Activated naive CD4-positive, alpha-beta T cell treated with anti-CD3 and anti-CD28 coated beads, Interleukin-2, amount 10 ng/mL, durations not matched to agents 7 days and 5 days (primary cell): ENCODE results near the gene CIC.
"Not testable (repeated sequence)": the region's sequence is repeated elsewhere in the genome, so short reads cannot be mapped to it uniquely, and the experiment has no call there.

ENCODE experiments used
- CTCF ChIA-PET: fragments of 350-600 bp; sonication (Branson Sonifier 250); formaldehyde crosslinking; loops from one replicate; lab custom pipeline; 2021; ENCODE audit warnings: antibody characterized with exemption; lab: Charles Lee
- DNase-seq: peaks from one replicate; pipeline ENCODE4 v3.0.0-alpha.2; 2020
- H3K27ac Mint-ChIP-seq: one replicate; pipeline ENCODE4 v1.8.0; 2021; ENCODE audit warnings: mild to moderate bottlenecking, moderate library complexity, mixed read lengths
- H3K27me3 Mint-ChIP-seq: one replicate; pipeline ENCODE4 v1.8.0; 2021; ENCODE audit warnings: mild to moderate bottlenecking, mixed read lengths
- H3K36me3 Mint-ChIP-seq: one replicate; pipeline ENCODE4 v1.8.0; 2021; ENCODE audit warnings: mixed read lengths
- H3K4me1 Mint-ChIP-seq: one replicate; pipeline ENCODE4 v1.8.0; 2021; ENCODE audit warnings: mixed read lengths
- H3K4me3 Mint-ChIP-seq: one replicate; pipeline ENCODE4 v1.8.0; 2021; ENCODE audit warnings: mild to moderate bottlenecking, moderate library complexity, mixed read lengths
- H3K9me3 Mint-ChIP-seq: one replicate; pipeline ENCODE4 v1.8.0; 2021; ENCODE audit warnings: mixed read lengths

The CIC gene

GRCh38 chr19:42327381-42327780 lies 58.3 kb downstream of the CIC start:
- Mint-ChIP-seq H3K27me3 (peaks cover 35% of the 10 kb centered on the region), H3K36me3 (peaks cover 3% of the 10 kb centered on the region), H3K27ac (no peak overlapping the region), H3K4me3 (no peak overlapping the region), H3K4me1 (peaks cover 24% of the 10 kb centered on the region), H3K9me3 (no peaks in the 10 kb centered on the region)
- CTCF ChIA-PET, result interaction anchor here (0.5 to 1.5 kb wide), 3 partner anchors 12 to 144 kb away, joined by 3 read pairs; no protein-coding TSS in a partner anchor
- DNase-seq, result no peak

DNA sequence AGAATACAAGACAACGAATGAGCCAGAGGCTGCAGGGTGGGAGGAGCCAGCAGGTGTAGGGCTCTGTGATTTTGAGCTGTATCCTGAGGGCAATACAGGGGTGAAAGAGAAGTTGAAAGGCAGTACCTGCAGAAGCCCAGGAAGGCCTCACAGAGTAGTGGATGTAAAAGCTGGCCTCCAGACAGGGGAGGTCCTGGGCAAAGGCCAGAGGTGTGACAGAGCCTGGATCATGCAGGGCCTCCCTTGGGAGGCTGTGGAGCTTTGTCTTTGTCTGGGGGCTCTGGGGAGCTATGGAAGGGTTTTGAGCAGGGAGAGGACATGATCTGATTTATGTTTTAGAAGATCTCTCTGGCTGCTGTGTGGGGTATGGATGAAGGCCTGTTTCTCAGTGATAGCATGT lies 59.1 kb downstream of the CIC start:
- peaks cover 28% of the 10 kb centered on the region for H3K27me3 Mint-ChIP-seq
- H3K4me3 Mint-ChIP-seq, result no peak overlapping the region
- peaks cover 24% of the 10 kb centered on the region for H3K4me1 Mint-ChIP-seq
- H3K9me3 Mint-ChIP-seq, result no peaks in the 10 kb centered on the region
- peaks cover 3% of the 10 kb centered on the region for H3K36me3 Mint-ChIP-seq
- no peak overlapping the region for H3K27ac Mint-ChIP-seq
- DNase-seq, result no peak
- CTCF ChIA-PET, result interaction anchor here (0.7 to 1.5 kb wide), 2 partner anchors 9 to 111 kb away, joined by 3 read pairs; no protein-coding TSS in a partner anchor

DNA sequence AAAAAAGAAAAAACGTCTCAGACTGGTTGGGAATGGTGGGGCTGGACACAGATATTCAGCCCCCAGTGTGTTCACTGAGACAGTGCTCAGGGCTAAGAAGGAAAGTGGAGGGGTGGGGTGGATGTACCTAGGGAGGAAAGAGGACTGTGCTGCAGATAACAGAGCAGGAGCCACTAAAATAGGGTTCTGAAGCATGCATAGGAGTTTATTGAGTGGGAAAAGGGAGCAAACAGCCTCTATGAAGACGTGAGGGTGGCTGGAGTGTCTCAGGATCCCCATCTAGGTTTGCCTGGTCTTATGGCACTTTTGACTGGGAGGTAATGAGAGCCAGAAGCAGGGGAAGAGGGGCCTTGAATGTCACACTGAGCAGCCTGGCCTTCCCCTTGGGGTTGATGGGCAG lies 59.8 kb downstream of the CIC start:
- H3K36me3 Mint-ChIP-seq, result peaks cover 3% of the 10 kb centered on the region
- CTCF ChIA-PET, result interaction anchor here (0.7 to 1.5 kb wide), 2 partner anchors 8 to 110 kb away, joined by 3 read pairs; no protein-coding TSS in a partner anchor
- no peak for DNase-seq
- no peak overlapping the region for H3K4me3 Mint-ChIP-seq
- H3K27me3 Mint-ChIP-seq, result peaks cover 20% of the 10 kb centered on the region
- H3K9me3 Mint-ChIP-seq, result no peaks in the 10 kb centered on the region
- H3K4me1 Mint-ChIP-seq, result peaks cover 21% of the 10 kb centered on the region
- H3K27ac Mint-ChIP-seq, result no peak overlapping the region

DNA sequence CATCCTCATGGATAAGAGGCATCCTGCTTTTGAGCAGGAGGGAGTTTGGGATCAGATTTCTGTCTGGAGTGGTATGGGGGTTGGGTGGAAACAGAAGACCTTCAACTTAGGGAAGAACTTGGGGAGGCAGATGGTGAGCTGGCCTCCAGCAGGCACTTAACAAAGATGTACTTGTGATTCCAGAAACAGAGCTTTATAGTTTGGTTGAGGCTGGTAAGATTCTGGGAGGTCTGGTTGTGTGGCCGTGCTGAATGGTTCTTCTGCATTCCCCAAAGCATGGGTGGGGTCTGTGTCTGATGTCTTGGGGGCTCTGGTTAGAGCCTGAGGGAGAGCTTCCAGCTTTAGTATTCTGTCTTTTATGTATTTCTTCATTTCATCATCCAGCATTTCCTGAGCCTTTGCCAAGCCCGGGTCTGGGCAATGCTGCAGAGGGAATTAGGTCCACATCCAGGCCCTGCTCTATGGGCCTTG lies 61.2 kb downstream of the CIC start:
- Mint-ChIP-seq H3K9me3 (no peaks in the 10 kb centered on the region), H3K27me3 (peaks cover 6% of the 10 kb centered on the region), H3K4me3 (no peak overlapping the region), H3K27ac (no peak overlapping the region), H3K4me1 (peaks cover 14% of the 10 kb centered on the region), H3K36me3 (no peaks in the 10 kb centered on the region)
- CTCF ChIA-PET, result interaction anchor here (0.5 kb wide), 1 partner anchor 195 kb away, joined by 5 read pairs; no protein-coding TSS in a partner anchor
- DNase-seq, result no peak

- H3K27ac Mint-ChIP-seq, H3K4me3 Mint-ChIP-seq, H3K27me3 Mint-ChIP-seq, H3K9me3 Mint-ChIP-seq, H3K36me3 Mint-ChIP-seq, H3K4me1 Mint-ChIP-seq, CTCF ChIA-PET, DNase-seq: not testable (repeated sequence)
Observed at GRCh38 chr19:42331333-42331732, 62.3 kb downstream of the CIC start.

GRCh38 chr19:42332059-42332458 lies 63.0 kb downstream of the CIC start:
- DNase-seq, result no peak
- Mint-ChIP-seq H3K36me3 (no peaks in the 10 kb centered on the region), H3K4me3 (no peak overlapping the region), H3K4me1 (peaks cover 2% of the 10 kb centered on the region), H3K9me3 (no peaks in the 10 kb centered on the region), H3K27me3 (peaks cover 4% of the 10 kb centered on the region), H3K27ac (no peak overlapping the region)
- CTCF ChIA-PET, result no interaction called here

GRCh38 chr19:42333018-42333417 lies 64.0 kb downstream of the CIC start:
- H3K9me3 Mint-ChIP-seq, result no peaks in the 10 kb centered on the region
- no peaks in the 10 kb centered on the region for H3K36me3 Mint-ChIP-seq
- no peaks in the 10 kb centered on the region for H3K4me1 Mint-ChIP-seq
- no peaks in the 10 kb centered on the region for H3K27me3 Mint-ChIP-seq
- no peak overlapping the region for H3K4me3 Mint-ChIP-seq
- no peak overlapping the region for H3K27ac Mint-ChIP-seq
- DNase-seq, result no peak
- CTCF ChIA-PET, result no interaction called here

DNA sequence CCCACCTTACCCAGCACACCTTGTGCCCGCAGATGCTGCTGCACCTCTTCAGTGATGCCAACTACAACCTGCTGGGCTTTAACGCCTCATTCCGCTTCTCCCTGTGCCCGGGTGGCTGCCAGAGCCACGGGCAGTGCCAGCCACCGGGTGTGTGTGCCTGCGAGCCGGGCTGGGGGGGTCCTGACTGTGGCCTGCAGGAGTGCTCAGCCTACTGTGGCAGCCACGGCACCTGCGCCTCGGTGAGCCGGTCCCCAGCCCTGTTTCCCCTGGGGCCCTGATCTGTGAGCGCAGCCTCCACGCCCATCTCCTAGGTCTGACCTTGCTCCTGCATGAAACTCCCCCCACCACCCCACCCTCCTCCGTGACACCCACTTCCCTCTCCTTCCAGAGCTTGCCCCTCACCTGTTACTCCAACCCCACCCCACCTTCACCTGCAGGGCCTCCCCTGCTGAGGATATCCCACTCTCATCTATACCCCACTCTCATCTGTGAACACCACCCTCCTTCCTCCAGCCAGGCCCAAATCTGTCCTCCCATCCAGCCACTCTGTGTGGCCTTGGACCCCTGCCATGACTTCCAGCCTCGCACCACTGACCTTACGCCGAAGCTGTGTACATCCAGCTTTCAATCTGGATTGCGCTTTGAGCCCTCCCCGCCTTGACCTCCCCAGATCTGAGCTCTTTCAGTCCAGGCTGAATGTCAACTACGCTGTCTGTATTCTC lies 65.1 kb downstream of the CIC start:
- CTCF ChIA-PET, result no interaction called here
- no peaks in the 10 kb centered on the region for H3K36me3 Mint-ChIP-seq
- H3K27me3 Mint-ChIP-seq, result no peaks in the 10 kb centered on the region
- H3K9me3 Mint-ChIP-seq, result no peaks in the 10 kb centered on the region
- no peak overlapping the region for H3K27ac Mint-ChIP-seq
- H3K4me1 Mint-ChIP-seq, result no peaks in the 10 kb centered on the region
- no peak for DNase-seq
- H3K4me3 Mint-ChIP-seq, result no peak overlapping the region

- Mint-ChIP-seq H3K4me1 (no peaks in the 10 kb centered on the region), H3K4me3 (no peak overlapping the region)
Observed at GRCh38 chr19:42334697-42335373, 65.8 kb downstream of the CIC start.

GRCh38 chr19:42335374-42335936 lies 66.4 kb downstream of the CIC start:
- no peak for DNase-seq

More at GRCh38 chr19:42334697-42335373, 65.8 kb downstream of the CIC start:
- CTCF ChIA-PET, result no interaction called here
- Mint-ChIP-seq H3K27me3 (no peaks in the 10 kb centered on the region), H3K27ac (no peak overlapping the region), H3K36me3 (no peaks in the 10 kb centered on the region), H3K9me3 (no peaks in the 10 kb centered on the region)
- DNase-seq, result no peak

GRCh38 chr19:42335971-42336370 lies 66.9 kb downstream of the CIC start:
- no peaks in the 10 kb centered on the region for H3K27me3 Mint-ChIP-seq
- H3K4me3 Mint-ChIP-seq, result no peak overlapping the region
- no peak for DNase-seq
- H3K9me3 Mint-ChIP-seq, result no peaks in the 10 kb centered on the region
- H3K36me3 Mint-ChIP-seq, result no peaks in the 10 kb centered on the region
- H3K4me1 Mint-ChIP-seq, result no peaks in the 10 kb centered on the region
- H3K27ac Mint-ChIP-seq, result no peak overlapping the region
- CTCF ChIA-PET, result no interaction called here

More at GRCh38 chr19:42335374-42335936, 66.4 kb downstream of the CIC start:
- no peaks in the 10 kb centered on the region for H3K27me3 Mint-ChIP-seq
- CTCF ChIA-PET, result no interaction called here
- H3K4me3 Mint-ChIP-seq, result no peak overlapping the region
- no peaks in the 10 kb centered on the region for H3K9me3 Mint-ChIP-seq
- H3K4me1 Mint-ChIP-seq, result no peaks in the 10 kb centered on the region
- H3K36me3 Mint-ChIP-seq, result no peaks in the 10 kb centered on the region
- no peak overlapping the region for H3K27ac Mint-ChIP-seq

DNA sequence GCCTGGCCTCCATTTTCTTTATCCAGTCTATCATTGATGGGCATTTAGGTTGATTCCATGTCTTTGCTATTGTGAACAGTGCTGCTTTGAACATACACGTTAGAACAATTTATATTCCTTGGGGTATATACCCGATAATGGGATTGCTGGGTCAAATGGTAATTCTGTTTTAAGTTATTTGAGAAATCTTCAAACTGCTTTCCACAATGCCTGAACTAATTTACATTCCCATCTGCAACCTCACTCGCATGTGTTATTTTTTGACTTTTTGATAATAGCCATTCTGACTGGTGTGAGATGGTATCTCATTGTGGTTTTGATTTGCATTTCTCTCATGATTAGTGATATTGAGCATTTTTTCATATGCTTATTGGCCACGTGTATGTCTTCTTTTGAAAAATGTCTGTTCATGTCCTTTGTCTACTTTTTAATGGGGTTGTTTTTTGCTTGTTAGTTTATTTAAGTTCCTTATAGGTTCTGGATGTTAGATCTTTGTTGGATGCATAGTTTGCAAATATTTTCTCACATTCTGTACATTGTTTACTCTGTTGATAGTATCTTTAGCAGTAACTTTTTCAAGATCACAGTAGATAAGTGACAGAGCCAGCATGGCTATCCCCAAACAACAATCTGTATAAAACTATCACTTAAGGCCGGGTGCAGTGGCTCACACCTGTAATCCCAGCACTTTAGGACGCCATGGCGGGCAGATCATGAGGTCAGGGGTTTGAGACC lies 70.2 kb downstream of the CIC start:
- CTCF ChIA-PET, H3K27ac Mint-ChIP-seq, DNase-seq, H3K27me3 Mint-ChIP-seq, H3K36me3 Mint-ChIP-seq, H3K4me3 Mint-ChIP-seq, H3K9me3 Mint-ChIP-seq, H3K4me1 Mint-ChIP-seq: not testable (repeated sequence)

DNA sequence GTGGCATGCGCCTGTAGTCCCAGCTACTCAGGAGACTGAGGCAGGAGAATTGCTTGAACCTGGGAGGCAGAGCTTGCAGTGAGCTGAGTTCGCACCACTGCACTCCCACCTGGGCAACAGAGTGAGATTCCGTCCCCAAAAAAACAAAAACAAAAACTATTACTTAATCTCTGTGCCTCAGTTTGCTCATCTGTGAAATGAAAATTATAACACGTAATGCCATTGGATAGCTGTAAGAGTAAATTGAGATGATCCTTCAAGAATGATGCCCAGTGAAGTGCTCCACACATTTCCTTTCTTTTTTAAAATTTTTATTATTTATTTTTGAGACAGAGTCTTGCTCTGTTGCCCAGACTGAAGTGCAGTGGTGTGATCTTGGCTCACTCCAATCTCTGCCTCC lies 70.9 kb downstream of the CIC start:
- DNase-seq, CTCF ChIA-PET, H3K4me1 Mint-ChIP-seq, H3K9me3 Mint-ChIP-seq, H3K27ac Mint-ChIP-seq, H3K36me3 Mint-ChIP-seq, H3K4me3 Mint-ChIP-seq, H3K27me3 Mint-ChIP-seq: not testable (repeated sequence)
